Caco-2 (cell line): Measurements from ENCODE around the gene ZNF433. TPM values are rescaled to one million over a fixed set of nuclear protein-coding genes. Genes with fewer than 3 reads are reported as not detected.

ENCODE experiments used
- BruUV-seq: library from RNA; stranded (reverse); fragments of 400-500 nt; replicated peaks from 2 replicates; lab custom pipeline; 2021; lab: Mats Ljungman, UMichigan
- CTCF ChIA-PET: fragments of 300-600 bp; sonication (Branson Sonifier 250); formaldehyde crosslinking; loops from one replicate; lab custom pipeline; 2022; ENCODE audit warnings: antibody characterized with exemption; lab: Charles Lee
- POLR2A ChIA-PET: fragments of 300-600 bp; sonication (Branson Sonifier 250); formaldehyde crosslinking; loops from one replicate; lab custom pipeline; 2022; ENCODE audit warnings: antibody characterized with exemption; lab: Charles Lee
- DNase-seq, 2 experiments: peaks; one replicate each; pipeline versions ENCODE4 v3.0.0 to v3.0.0-alpha.2; 2020 to 2022
- H3K27me3 ChIP-seq: replicated peaks from 2 replicates; pipeline ENCODE4 v1.6.0; 2011; ENCODE audit warnings: low read length; ENCODE audit not compliant: control insufficient read depth, insufficient read depth
- H3K36me3 ChIP-seq: 2 replicates; pipeline ENCODE4 v1.5.1; 2011; ENCODE audit warnings: low read length; ENCODE audit not compliant: control insufficient read depth, insufficient read depth
- H3K4me1 ChIP-seq: fragments of 250-450 bp; sonication (Bioruptor Pico); 2 replicates; pipeline ENCODE4 v1.5.1; 2020; ENCODE audit warnings: mild to moderate bottlenecking
- H3K4me3 ChIP-seq: 2 replicates; pipeline ENCODE4 v1.5.1; 2011; ENCODE audit warnings: low read depth, mild to moderate bottlenecking, control low read depth, low read length
- H3K9me3 ChIP-seq: fragments of 250-450 bp; sonication (Bioruptor Pico); 2 replicates; pipeline ENCODE4 v1.5.1; 2020; ENCODE audit warnings: mild to moderate bottlenecking, moderate library complexity
- H3K27ac Mint-ChIP-seq: one replicate; pipeline ENCODE4 v1.8.0; 2022; ENCODE audit warnings: mixed read lengths; ENCODE audit not compliant: unreplicated experiment
- H3K27me3 Mint-ChIP-seq: one replicate; pipeline ENCODE4 v1.8.0; 2022; ENCODE audit warnings: mixed read lengths; ENCODE audit not compliant: insufficient read depth, unreplicated experiment
- H3K36me3 Mint-ChIP-seq: one replicate; pipeline ENCODE4 v1.8.0; 2022; ENCODE audit warnings: mild to moderate bottlenecking, mixed read lengths; ENCODE audit not compliant: insufficient read depth, unreplicated experiment
- H3K4me1 Mint-ChIP-seq: one replicate; pipeline ENCODE4 v1.8.0; 2022; ENCODE audit warnings: low read depth, mixed read lengths; ENCODE audit not compliant: unreplicated experiment
- H3K4me3 Mint-ChIP-seq: one replicate; pipeline ENCODE4 v1.8.0; 2022; ENCODE audit warnings: mild to moderate bottlenecking, moderate library complexity, mixed read lengths; ENCODE audit not compliant: unreplicated experiment
- H3K9me3 Mint-ChIP-seq: one replicate; pipeline ENCODE4 v1.8.0; 2022; ENCODE audit warnings: mixed read lengths; ENCODE audit not compliant: unreplicated experiment
- CTCF ChIP-seq, 2 experiments: fragments of 200-600 bp in 1 of 2; IDR thresholded peaks; 1 replicate in 1 of 2; 2 replicates in 1 of 2; pipeline versions ENCODE4 v1.5.1 to v1.8.0; 2011 to 2022; ENCODE audit warnings: antibody characterized with exemption in 1 of 2, control low read depth in 1 of 2, inconsistent platforms in 1 of 2, low read depth in 1 of 2, low read length in 1 of 2, mild to moderate bottlenecking in 1 of 2, moderate library complexity in 1 of 2; ENCODE audit not compliant: insufficient read depth in 1 of 2, severe bottlenecking in 1 of 2, unreplicated experiment in 1 of 2
- intact Hi-C: fragments of 100-400 bp; cut with micrococcal nuclease; formaldehyde crosslinking; loops from one replicate; pipeline ENCODE4 v1.10.0; 2022; ENCODE audit not compliant: unreplicated experiment
- total RNA-seq: library from RNA; stranded (reverse); gene quantifications from 2 replicates; pipeline ENCODE4 v1.2.3, GENCODE V29; 2022

ZNF433 gene
- total RNA-seq, 1 experiment from 2014 or later = 0.75 TPM

GRCh38 chr19:12034198-12034597, 1.3 kb downstream of the ZNF433 start:
- Histone ChIP-seq H3K9me3 (no peaks in the 10 kb centered on the region), H3K27me3 (no peaks in the 10 kb centered on the region), H3K36me3 (no peaks in the 10 kb centered on the region), H3K4me1 (no peaks in the 10 kb centered on the region), H3K4me3 (no peak overlapping the region)
- peak overlapping the region; percentile 50 for H3K4me3 Mint-ChIP-seq
- POLR2A ChIA-PET = no interaction called here
- H3K4me1 Mint-ChIP-seq = peaks cover 6% of the 10 kb centered on the region
- BruUV-seq = TSS peak; percentile 64
- no peak for DNase-seq
- TF ChIP-seq CTCF (IDR thresholded peaks at IDR 0.05; ENCODE audit: insufficient read depth in 1 of 2, low read depth in 1 of 2, low read length in 1 of 2, severe bottlenecking in 1 of 2, unreplicated experiment in 1 of 2) = no peak
- H3K9me3 Mint-ChIP-seq = no peaks in the 10 kb centered on the region
- CTCF ChIA-PET = no interaction called here
- no peaks in the 10 kb centered on the region for H3K27me3 Mint-ChIP-seq
- peaks cover 7% of the 10 kb centered on the region for H3K36me3 Mint-ChIP-seq
- intact Hi-C loops = no loop called here
- no peak overlapping the region for H3K27ac Mint-ChIP-seq

DNA sequence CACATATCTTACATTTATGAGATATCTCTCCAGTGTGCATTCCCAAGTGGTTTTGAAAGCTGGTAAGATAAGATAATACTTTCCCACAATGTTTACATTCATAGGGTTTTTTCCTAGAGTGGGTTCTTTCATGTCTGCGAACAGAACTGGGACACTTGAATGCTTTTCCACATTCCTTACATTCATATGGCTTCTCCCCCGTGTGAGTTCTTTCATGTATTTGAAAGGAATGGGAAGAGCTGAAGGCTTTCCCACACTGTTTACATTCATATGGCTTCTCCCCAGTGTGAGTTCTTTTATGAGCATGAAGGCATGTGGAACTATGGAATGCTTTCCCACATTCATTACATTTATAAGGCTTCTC, 19.7 kb downstream of the ZNF433 start:
- H3K27me3 ChIP-seq = no peaks in the 10 kb centered on the region
- BruUV-seq = no TSS peak
- H3K4me3 Mint-ChIP-seq = no peak overlapping the region
- DNase-seq = no peak
- TF ChIP-seq CTCF (IDR thresholded peaks at IDR 0.05; ENCODE audit: insufficient read depth in 1 of 2, low read depth in 1 of 2, low read length in 1 of 2, severe bottlenecking in 1 of 2, unreplicated experiment in 1 of 2) = no peak
- peaks cover 29% of the 10 kb centered on the region for H3K9me3 Mint-ChIP-seq
- H3K4me1 ChIP-seq = no peaks in the 10 kb centered on the region
- H3K4me1 Mint-ChIP-seq = no peaks in the 10 kb centered on the region
- H3K27ac Mint-ChIP-seq = no peak overlapping the region
- peaks cover 26% of the 10 kb centered on the region for H3K9me3 ChIP-seq
- H3K4me3 ChIP-seq = no peak overlapping the region
- POLR2A ChIA-PET = no interaction called here
- H3K27me3 Mint-ChIP-seq = no peaks in the 10 kb centered on the region
- H3K36me3 Mint-ChIP-seq = peaks cover 27% of the 10 kb centered on the region
- H3K36me3 ChIP-seq = no peaks in the 10 kb centered on the region
- intact Hi-C loops = no loop called here
- CTCF ChIA-PET = no interaction called here

GRCh38 chr19:12015015-12015752, 20.3 kb downstream of the ZNF433 start:
- H3K27me3 ChIP-seq = no peaks in the 10 kb centered on the region
- H3K27ac Mint-ChIP-seq = no peak overlapping the region
- H3K4me3 Mint-ChIP-seq = no peak overlapping the region
- no peak for DNase-seq
- CTCF ChIA-PET = no interaction called here
- peaks cover 29% of the 10 kb centered on the region for H3K9me3 Mint-ChIP-seq
- no peaks in the 10 kb centered on the region for H3K4me1 Mint-ChIP-seq
- H3K9me3 ChIP-seq = peaks cover 26% of the 10 kb centered on the region
- peaks cover 27% of the 10 kb centered on the region for H3K36me3 Mint-ChIP-seq
- POLR2A ChIA-PET = no interaction called here
- no peaks in the 10 kb centered on the region for H3K36me3 ChIP-seq
- no peak for TF ChIP-seq CTCF (IDR thresholded peaks at IDR 0.05; ENCODE audit: insufficient read depth in 1 of 2, low read depth in 1 of 2, low read length in 1 of 2, severe bottlenecking in 1 of 2, unreplicated experiment in 1 of 2)
- intact Hi-C loops = no loop called here
- no TSS peak for BruUV-seq
- H3K4me1 ChIP-seq = no peaks in the 10 kb centered on the region
- H3K4me3 ChIP-seq = no peak overlapping the region
- no peaks in the 10 kb centered on the region for H3K27me3 Mint-ChIP-seq
